Measurements from ENCODE around the gene DDX20. TPM values are rescaled to one million over a fixed set of nuclear protein-coding genes. Genes with fewer than 3 reads are reported as not detected.

Gene DDX20
- total and polyA plus RNA-seq, 2 of the 8 experiments (the other 6 are each of a cell fraction or from before 2014, with no cell fraction given), result 7.5 to 24.7 TPM

DNA sequence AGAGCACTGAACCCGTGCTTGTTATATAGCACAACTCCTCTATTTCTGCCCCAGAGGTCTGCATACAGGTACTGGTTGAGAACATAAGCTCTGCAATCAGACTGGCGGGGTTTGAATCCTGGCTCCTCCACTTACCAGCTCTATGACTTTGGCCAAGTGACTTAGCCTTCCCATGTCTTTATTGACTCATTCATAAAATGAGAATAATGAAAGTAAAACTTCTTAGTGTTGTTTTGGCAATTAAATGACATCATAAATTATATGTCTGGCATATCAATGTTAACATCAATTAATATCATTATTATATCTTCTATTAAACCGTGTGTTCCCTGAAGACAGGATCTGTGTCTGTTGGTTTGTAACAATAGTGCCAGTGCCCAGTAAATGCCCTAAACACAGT lies 20.8 kb upstream of the DDX20 start:
- 80% methylated on average over 3 of the region's 3 CpGs; no CpG with 5 or more reads in 1 of the 2 experiments for WGBS, 2 experiments (ENCODE audit: extremely low coverage in 1 of 2, insufficient coverage in 1 of 2, insufficient read length in 1 of 2, insufficient replicate concordance in 2 of 2, low coverage in 1 of 2, low lambda C conversion rate in 2 of 2, missing lambda C conversion rate in 1 of 2)
- no peak overlapping the region for H2BK20ac ChIP-seq (ENCODE audit: low read length)
- H4K20me1 ChIP-seq (replicated peaks in 1 of 2; ENCODE audit: control insufficient read depth in 1 of 2, insufficient read depth in 2 of 2, low read length in 2 of 2), result peaks cover under 1 to 10% of the 10 kb centered on the region in 2 experiments
- H2AFZ ChIP-seq (ENCODE audit: low read length), result no peak overlapping the region
- peaks cover 0 to 57% of the 10 kb centered on the region in 2 experiments; a peak in 3 of 4 replicates for H3K79me2 ChIP-seq (ENCODE audit: control insufficient read depth in 1 of 2, insufficient read depth in 2 of 2, low read length in 2 of 2)
- H3K79me1 ChIP-seq (ENCODE audit: low read depth, low read length), result peaks cover 11% of the 10 kb centered on the region
- H2AK5ac ChIP-seq (ENCODE audit: low read depth, low read length), result no peak overlapping the region
- TF ChIP-seq FOSL1 (IDR thresholded peaks at IDR 0.05; ENCODE audit: insufficient read depth, low read depth, low read length) (no peak), RBBP5 (IDR thresholded peaks at IDR 0.05; ENCODE audit: borderline replicate concordance, low read depth, low read length) (no peak), CTBP2 (IDR thresholded peaks at IDR 0.05; ENCODE audit: borderline replicate concordance, insufficient read depth, insufficient read length, low read length) (no peak), ZNF274 (IDR thresholded peaks at IDR 0.05; ENCODE audit: borderline replicate concordance, extremely low read depth, low read length) (no peak), PHF8 (conservative IDR thresholded peaks at IDR 0.05; ENCODE audit: low read depth, low read length) (no peak), JUND (IDR thresholded peaks at IDR 0.05; ENCODE audit: low read length) (no peak), SUZ12 (IDR thresholded peaks at IDR 0.05; ENCODE audit: low read length) (no peak), SIN3A (conservative IDR thresholded peaks at IDR 0.05 in 1 of 2, IDR thresholded peaks at IDR 0.05 in 1 of 2; ENCODE audit: low read depth in 1 of 2, low read length in 2 of 2) (no peak)
- no peak overlapping the region for H3K23ac ChIP-seq (ENCODE audit: insufficient read length)
- no peak overlapping the region for H4K91ac ChIP-seq (replicated peaks; ENCODE audit: insufficient read length, low read length)
- no peak overlapping the region for H3K56ac ChIP-seq (replicated peaks; ENCODE audit: insufficient read length, low read depth, low read length)
- DNase-seq (ENCODE audit: low read depth in 1 of 2, low spot score in 2 of 2), result no peak
- no peak overlapping the region for H4K5ac ChIP-seq (ENCODE audit: insufficient read length, low read depth, low read length)
- H2BK12ac ChIP-seq (ENCODE audit: low read depth, low read length), result no peak overlapping the region
- peaks cover 19 to 28% (median 24%) of the 10 kb centered on the region in 4 experiments for H3K4me1 ChIP-seq (replicated peaks in 1 of 4; ENCODE audit: control insufficient read depth in 3 of 4, insufficient read depth in 4 of 4, low read length in 3 of 4)
- no peak overlapping the region for H3K14ac ChIP-seq (ENCODE audit: insufficient read length)
- no peak overlapping the region for H2BK5ac ChIP-seq (ENCODE audit: low read depth, low read length)
- ChIA-PET CTCF (ENCODE audit: partially characterized antibody) (interaction anchor here (0.9 to 42.0 kb wide), 6 partner anchors 5 to 283 kb away, joined by 3 to 1070 read pairs (median 3); partner anchors contain the start of genes DDX20 and INKA2), POLR2A (ENCODE audit: partially characterized antibody) (interaction anchor here (1.0 to 19.0 kb wide), 2 partner anchors 13 to 14 kb away, joined by 5 to 343 read pairs; no protein-coding TSS in a partner anchor)
- no peak overlapping the region for H3K9ac ChIP-seq (replicated peaks in 1 of 4; ENCODE audit: extremely low read depth in 1 of 4, low read depth in 3 of 4, low read length in 3 of 4)
- H3K27ac ChIP-seq (ENCODE audit: low read depth, low read length), result no peak overlapping the region
- no peak overlapping the region for H2BK15ac ChIP-seq (ENCODE audit: low read length)
- H3K4me3 ChIP-seq (ENCODE audit: extremely low read depth in 1 of 4, insufficient read depth in 2 of 4, low read depth in 3 of 4, low read length in 4 of 4), result no peak overlapping the region
- H3K4me2 ChIP-seq (ENCODE audit: insufficient read depth in 1 of 2, low read depth in 2 of 2, low read length in 2 of 2), result no peak overlapping the region; a peak in 1 of 4 replicates
- no peak overlapping the region for H2BK120ac ChIP-seq (replicated peaks; ENCODE audit: low read depth, low read length)
- no peaks in the 10 kb centered on the region; a peak in 1 of 7 replicates for H3K27me3 ChIP-seq (replicated peaks in 1 of 4; ENCODE audit: control insufficient read depth in 3 of 4, extremely low read depth in 1 of 4, insufficient read depth in 3 of 4, low read length in 3 of 4)
- no peaks in the 10 kb centered on the region for H3K9me3 ChIP-seq (ENCODE audit: insufficient read depth in 2 of 2, low read depth in 1 of 2, low read length in 1 of 2)
- peaks cover 12% of the 10 kb centered on the region; the same call in 1 of the 2 replicates for H3K23me2 ChIP-seq (ENCODE audit: low read depth, low read length)
- H3K18ac ChIP-seq (ENCODE audit: extremely low read depth, low read length), result no peak overlapping the region
- no peak overlapping the region for H3K4ac ChIP-seq (replicated peaks; ENCODE audit: insufficient read length, low read depth, low read length)
- no peak for FAIRE-seq
- no peak overlapping the region for H4K8ac ChIP-seq (ENCODE audit: extremely low read depth, insufficient read depth, low read length)
- peaks cover 0 to 3% (median 1%) of the 10 kb centered on the region in 4 experiments; a peak in 3 of 8 replicates for H3K36me3 ChIP-seq (ENCODE audit: control insufficient read depth in 2 of 4, insufficient read depth in 4 of 4, low read length in 3 of 4)
